Putamen (tissue), 1 donor: ENCODE data around the gene EEF1AKMT3.

ENCODE experiments used
- DNase-seq: peaks from one replicate; pipeline ENCODE4 v3.0.0-alpha.2; 2016; ENCODE audit warnings: low spot score

The EEF1AKMT3 gene

GRCh38 chr12:57783466-57783801, 11.0 kb downstream of the EEF1AKMT3 start:
- no peak for DNase-seq

GRCh38 chr12:57783861-57784260, 11.4 kb downstream of the EEF1AKMT3 start:
- no peak for DNase-seq

GRCh38 chr12:57793920-57794319, 21.5 kb downstream of the EEF1AKMT3 start:
- no peak for DNase-seq

- no peak for DNase-seq
These were observed 22.9 kb downstream of the EEF1AKMT3 start for GRCh38 chr12:57795354-57795753.

GRCh38 chr12:57796996-57797395, 24.6 kb downstream of the EEF1AKMT3 start:
- no peak for DNase-seq

- DNase-seq: no peak
These were observed 25.5 kb downstream of the EEF1AKMT3 start for GRCh38 chr12:57797933-57798332.

- no peak for DNase-seq
These were observed 28.6 kb downstream of the EEF1AKMT3 start for GRCh38 chr12:57800965-57801364.

- no peak for DNase-seq
These were observed 30.2 kb downstream of the EEF1AKMT3 start for GRCh38 chr12:57802607-57803006.

- DNase-seq: no peak
These were observed 31.0 kb downstream of the EEF1AKMT3 start for GRCh38 chr12:57803319-57803893.

GRCh38 chr12:57806677-57807076, 34.3 kb downstream of the EEF1AKMT3 start:
- no peak for DNase-seq

- DNase-seq: no peak
These were observed 34.9 kb downstream of the EEF1AKMT3 start for GRCh38 chr12:57807285-57807684.

- DNase-seq: no peak
These were observed 35.9 kb downstream of the EEF1AKMT3 start for GRCh38 chr12:57808351-57808750.

- DNase-seq: no peak
These were observed 37.0 kb downstream of the EEF1AKMT3 start for GRCh38 chr12:57809425-57809824.

GRCh38 chr12:57810450-57810849, 38.0 kb downstream of the EEF1AKMT3 start:
- no peak for DNase-seq

GRCh38 chr12:57811028-57811755, 38.8 kb downstream of the EEF1AKMT3 start:
- no peak for DNase-seq

GRCh38 chr12:57813111-57813970, 40.9 kb downstream of the EEF1AKMT3 start:
- no peak for DNase-seq

- DNase-seq: no peak
These were observed 41.8 kb downstream of the EEF1AKMT3 start for GRCh38 chr12:57813971-57814772.

- no peak for DNase-seq
These were observed 43.0 kb downstream of the EEF1AKMT3 start for GRCh38 chr12:57815177-57816000.

- no peak for DNase-seq
These were observed 43.8 kb downstream of the EEF1AKMT3 start for GRCh38 chr12:57816001-57816854.

- DNase-seq: no peak
These were observed 44.4 kb downstream of the EEF1AKMT3 start for GRCh38 chr12:57816855-57817151.
